Gastrocnemius medialis (tissue), 4 donors: ENCODE data around the gene MPZ.

ENCODE experiments used
- POLR2A ChIP-seq, 2 donors: fragments of 450-650 bp; IDR thresholded peaks; one replicate each; pipeline ENCODE4 v1.6.1; 2017; ENCODE audit warnings: antibody characterized with exemption in 2 of 2, mild to moderate bottlenecking in 2 of 2, moderate library complexity in 2 of 2
- TF ChIP-seq, protein P1 (sequence below), 5 experiments: fragments of 450-650 bp in 3 of 5; fragments of 200-600 bp in 2 of 5; sonication (generic) in 2 of 5; IDR thresholded peaks in 4 of 5; conservative IDR thresholded peaks in 1 of 5; 1 replicate in 4 of 5; 2 replicates in 1 of 5; pipeline ENCODE4 v1.5.1; 2016 to 2019; ENCODE audit warnings: antibody characterized with exemption in 5 of 5, mild to moderate bottlenecking in 3 of 5, moderate library complexity in 3 of 5

DNA sequence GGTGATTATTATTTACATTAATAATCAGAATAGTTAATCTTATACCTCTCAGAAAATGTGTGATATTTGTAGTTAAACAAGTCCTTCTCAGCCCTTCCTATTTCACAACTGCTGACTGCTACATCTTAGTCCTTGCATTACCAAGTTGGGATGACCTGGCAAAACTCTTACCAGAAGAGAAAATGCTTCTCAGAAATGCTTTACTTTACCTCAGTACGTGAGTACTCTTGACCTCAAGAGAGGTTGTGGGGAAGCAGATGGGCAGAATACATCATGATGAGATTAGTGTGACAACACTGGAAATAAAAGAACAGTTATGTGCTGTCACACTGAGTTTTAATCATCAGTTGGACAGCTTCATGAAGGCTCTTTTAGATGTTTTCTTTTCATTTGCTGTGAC lies 41.7 kb upstream of the MPZ start:
- no peak for TF ChIP-seq POLR2A (IDR thresholded peaks at IDR 0.05)
- TF ChIP-seq, protein P1, sequence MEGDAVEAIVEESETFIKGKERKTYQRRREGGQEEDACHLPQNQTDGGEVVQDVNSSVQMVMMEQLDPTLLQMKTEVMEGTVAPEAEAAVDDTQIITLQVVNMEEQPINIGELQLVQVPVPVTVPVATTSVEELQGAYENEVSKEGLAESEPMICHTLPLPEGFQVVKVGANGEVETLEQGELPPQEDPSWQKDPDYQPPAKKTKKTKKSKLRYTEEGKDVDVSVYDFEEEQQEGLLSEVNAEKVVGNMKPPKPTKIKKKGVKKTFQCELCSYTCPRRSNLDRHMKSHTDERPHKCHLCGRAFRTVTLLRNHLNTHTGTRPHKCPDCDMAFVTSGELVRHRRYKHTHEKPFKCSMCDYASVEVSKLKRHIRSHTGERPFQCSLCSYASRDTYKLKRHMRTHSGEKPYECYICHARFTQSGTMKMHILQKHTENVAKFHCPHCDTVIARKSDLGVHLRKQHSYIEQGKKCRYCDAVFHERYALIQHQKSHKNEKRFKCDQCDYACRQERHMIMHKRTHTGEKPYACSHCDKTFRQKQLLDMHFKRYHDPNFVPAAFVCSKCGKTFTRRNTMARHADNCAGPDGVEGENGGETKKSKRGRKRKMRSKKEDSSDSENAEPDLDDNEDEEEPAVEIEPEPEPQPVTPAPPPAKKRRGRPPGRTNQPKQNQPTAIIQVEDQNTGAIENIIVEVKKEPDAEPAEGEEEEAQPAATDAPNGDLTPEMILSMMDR (IDR thresholded peaks at IDR 0.05 in 4 of 5, conservative IDR thresholded peaks at IDR 0.05 in 1 of 5), result no peak
